Dermis microvascular lymphatic vessel endothelial cell (primary cell): ENCODE data around the gene EMC9. TPM values are rescaled to one million over a fixed set of nuclear protein-coding genes. Genes with fewer than 3 reads are reported as not detected.

Experiments used
- DNase-seq, 2 donors: peaks; one replicate each; pipeline versions ENCODE4 v3.0.0 to v3.0.0-alpha.2; 2010; ENCODE audit warnings: low read depth in 2 of 2
- total RNA-seq: library from RNA; depleted of rRNA; stranded (reverse); fragments of >200 nt; gene quantifications from 2 replicates; pipeline ENCODE4 v1.2.1, GENCODE V29; 2014

Gene EMC9
- total RNA-seq, 1 donor from 2014 or later: 23.1 TPM

DNA sequence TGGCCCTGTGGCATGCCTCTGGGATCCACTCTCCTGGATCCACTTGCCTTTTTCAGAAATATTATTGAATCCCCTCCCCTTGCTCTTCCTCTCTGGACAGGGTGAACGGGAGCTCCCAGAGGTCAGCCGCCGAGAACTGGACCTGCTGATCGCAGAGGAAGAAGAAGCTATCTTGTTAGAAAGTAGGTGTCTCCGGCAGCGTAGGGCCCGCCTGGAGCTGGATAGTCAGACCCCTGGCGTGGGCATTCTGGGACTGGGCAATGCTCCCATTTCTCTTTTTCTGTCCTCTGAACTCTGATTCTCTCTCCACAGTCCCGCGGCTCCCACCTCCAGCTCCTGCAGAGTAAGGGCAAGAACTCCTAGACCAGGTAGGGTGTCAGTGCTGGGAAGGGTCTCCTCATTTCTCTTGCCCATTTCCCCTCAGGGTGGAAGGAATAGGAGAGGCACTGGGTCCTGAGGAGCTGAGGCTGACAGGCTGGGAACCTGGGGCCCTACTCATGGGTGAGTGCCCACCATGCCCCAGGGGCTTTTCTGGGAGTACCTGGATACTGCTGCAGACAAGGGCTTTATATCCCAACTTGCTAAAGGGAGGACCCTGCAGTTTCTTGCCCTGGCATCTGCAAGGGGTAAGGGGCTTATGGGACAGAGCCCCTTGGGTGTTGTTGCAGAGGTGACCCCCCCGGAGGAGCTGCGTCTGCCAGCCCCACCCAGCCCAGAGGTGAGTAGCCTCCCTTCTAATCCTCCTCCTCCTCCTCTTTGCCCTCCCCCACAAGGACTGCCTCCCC, 35.8 kb upstream of the EMC9 start:
- DNase-seq: no peak

GRCh38 chr14:24176599-24176998, 35.2 kb upstream of the EMC9 start:
- DNase-seq: no peak

DNA sequence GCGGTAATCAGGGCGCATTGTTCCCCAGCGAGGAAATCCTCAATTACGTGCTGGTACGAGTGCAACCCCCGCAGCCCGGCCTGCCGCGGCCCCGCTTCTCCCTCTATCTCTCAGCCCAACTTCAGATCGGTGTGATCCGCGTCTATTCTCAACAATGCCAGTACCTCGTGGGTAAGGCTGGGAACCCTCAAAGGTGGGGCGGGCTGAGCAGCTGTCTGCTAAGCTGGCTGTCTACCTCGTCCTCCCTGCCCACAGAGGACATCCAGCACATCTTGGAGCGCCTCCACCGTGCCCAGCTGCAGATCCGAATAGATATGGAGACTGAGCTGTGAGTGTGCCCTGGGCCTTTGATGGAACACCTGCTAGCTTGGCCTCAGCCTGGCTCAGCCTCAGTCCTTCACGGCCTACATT, 31.5 kb upstream of the EMC9 start:
- DNase-seq: no peak

DNA sequence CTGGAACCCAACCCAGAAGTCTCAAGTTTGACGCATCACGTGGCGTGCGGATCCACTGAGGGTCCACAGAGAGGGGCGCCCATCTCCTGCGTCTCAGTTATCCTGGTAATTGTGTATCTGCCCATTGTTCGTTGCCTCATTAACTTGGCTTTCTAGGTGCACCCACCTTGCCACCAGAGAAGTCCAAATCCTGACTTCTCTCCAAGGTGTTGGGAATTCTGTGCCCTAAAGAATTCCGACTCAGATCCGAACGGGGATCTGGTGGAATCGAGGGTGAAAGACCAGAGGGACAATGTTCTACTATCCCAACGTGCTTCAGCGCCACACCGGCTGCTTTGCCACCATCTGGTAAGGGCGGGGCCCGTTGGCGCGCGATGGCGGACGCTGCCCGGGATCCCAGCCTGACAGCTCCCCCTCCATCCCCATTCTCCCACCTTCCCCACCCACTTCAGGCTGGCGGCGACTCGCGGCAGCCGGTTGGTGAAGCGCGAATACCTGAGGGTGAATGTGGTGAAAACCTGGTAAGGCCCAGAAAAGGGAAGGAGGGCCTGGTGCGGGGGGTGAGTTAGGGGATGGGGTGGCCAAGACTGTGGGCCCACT, 31.0 kb upstream of the EMC9 start:
- DNase-seq: no peak

- peak in 1 of 2 donors; percentile 94 for DNase-seq
Measured at GRCh38 chr14:24171422-24172260, 30.2 kb upstream of the EMC9 start, which contains the start of gene REC8. Gene REC8 (plus strand): TSS chr14:24172080. CDS start chr14:24172553, 473 bp downstream.

DNA sequence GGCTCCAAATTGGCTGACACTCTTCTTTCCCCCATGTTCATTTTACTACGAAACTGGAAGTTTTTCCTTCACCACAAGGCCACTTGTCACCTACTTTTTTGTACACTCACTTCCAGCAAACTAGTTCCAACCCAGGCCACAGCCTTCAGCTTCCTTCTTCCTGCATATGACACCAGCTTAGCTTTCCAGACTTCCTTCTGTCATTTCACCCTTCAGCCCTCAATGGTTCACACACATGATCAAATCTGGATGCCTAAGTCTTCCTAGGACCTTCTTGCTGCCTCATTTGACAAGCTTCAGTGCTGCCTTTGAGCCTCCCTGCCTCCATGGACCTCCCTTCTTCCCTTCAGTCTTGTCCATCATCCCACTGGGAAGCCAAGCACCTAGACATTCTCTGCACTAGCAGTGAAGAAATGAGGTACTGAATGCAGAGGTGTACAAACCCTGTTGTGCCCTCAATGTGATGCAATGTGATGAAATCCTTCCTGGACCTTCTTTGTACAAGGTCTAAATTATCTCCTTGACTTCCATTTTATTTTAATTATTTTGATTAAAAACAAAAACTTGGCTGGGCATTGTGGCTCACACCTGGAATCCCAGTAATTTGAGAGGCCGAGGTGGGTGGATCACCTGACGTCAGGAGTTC, 26.2 kb upstream of the EMC9 start:
- no peak for DNase-seq

DNA sequence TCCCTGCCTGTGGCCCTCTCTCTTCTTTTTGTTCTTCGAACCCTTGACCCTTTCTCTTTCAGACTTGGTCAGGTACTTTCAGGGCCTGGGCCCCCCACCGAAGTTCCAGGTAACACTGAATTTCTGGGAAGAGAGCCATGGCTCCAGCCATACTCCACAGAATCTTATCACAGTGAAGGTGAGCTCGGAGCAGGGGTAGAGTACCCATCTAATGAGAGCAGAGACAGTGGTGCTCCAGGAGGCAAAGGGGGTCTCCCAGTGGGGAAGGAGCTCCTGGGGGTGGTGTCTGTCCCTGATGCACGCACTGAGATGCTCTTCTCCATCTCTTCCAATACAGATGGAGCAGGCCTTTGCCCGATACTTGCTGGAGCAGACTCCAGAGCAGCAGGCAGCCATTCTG, 24.4 kb upstream of the EMC9 start:
- no peak for DNase-seq

DNA sequence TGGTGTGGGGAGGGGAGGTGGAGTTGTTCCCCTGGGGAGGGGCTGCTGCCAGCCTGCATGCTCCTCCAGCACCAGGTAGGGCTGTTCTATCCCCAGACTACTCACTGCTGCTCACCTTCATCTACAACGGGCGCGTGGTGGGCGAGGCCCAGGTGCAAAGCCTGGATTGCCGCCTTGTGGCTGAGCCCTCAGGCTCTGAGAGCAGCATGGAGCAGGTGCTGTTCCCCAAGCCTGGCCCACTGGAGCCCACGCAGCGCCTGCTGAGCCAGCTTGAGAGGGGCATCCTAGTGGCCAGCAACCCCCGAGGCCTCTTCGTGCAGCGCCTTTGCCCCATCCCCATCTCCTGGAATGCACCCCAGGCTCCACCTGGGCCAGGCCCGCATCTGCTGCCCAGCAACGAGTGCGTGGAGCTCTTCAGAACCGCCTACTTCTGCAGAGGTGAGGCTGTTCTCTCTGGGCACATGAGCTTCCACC, 23.2 kb upstream of the EMC9 start:
- no peak for DNase-seq

GRCh38 chr14:24162093-24162492, 20.7 kb upstream of the EMC9 start:
- no peak for DNase-seq

DNA sequence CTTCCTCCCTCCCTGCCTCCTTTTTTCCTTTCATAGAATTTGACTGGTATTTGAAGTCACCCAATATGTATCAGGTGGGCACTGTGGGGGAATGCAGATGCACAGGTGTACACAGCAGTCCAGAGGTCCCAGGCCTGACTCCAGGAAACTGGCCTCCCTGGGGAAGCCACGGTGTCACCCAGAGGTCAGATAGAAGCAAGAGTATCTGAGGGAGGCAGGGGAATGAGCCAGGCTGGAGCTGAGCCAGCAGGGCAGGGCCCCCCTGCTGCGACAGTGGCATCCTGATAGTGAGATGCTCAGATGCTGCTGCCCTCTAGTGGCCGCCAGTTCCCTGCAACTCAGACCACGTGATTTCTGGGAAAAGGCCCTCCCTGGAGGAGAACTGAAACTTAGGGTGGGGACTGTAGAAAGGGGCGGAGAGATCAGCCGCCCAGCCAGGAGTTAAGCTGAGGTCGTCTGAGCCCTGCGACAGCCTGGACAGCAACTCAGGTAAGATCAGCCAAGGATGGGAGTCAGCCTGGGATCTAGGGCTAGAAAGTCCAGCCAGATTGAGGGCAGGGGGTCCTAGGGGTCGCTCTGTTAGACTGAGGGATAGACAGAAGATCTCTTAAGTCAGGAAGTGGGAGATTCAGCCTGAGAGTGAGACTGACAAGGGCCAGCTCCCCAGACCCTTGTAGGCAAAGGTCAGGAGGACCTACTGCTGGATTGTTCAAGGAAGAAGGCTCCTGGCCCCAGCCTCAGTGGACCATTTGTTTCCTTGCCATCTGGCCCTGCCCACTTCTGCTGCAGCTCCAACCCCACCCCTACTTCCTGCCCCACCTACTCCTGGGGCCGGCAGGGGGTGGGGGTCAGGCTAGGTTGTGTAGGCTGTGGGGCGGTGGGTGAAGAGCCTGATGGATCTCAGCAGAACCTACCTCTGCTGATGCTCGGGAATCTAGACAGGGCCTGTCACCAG, 19.7 kb upstream of the EMC9 start, which contains the start of gene IRF9:
Gene IRF9, plus strand, starts transcription at position 416 of the 955 bp plus-strand sequence. CDS start 880 bp downstream, outside the sequence.
- peak; percentile 88 to 95 for DNase-seq

- no peak for DNase-seq
Measured at GRCh38 chr14:24160499-24160849, 19.1 kb upstream of the EMC9 start.

- no peak for DNase-seq
Measured at GRCh38 chr14:24159777-24160498, 18.5 kb upstream of the EMC9 start.

DNA sequence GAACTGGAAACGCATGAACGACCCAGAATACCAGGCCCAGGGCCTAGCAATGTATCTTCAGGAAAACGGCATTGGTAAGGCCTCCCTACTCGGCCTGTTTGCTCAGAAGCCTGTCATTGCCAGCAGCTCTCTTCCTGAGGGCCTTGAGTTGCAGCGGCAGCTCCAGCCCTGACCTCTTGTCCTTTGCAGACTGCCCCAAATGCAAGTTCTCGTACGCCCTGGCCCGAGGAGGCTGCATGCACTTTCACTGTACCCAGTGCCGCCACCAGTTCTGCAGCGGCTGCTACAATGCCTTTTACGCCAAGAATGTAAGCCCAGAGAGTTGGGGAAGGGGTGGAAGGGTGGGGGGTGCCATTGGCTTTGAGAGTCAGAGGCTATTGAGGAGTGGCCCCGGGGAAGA, 15.9 kb upstream of the EMC9 start:
- DNase-seq: no peak

DNA sequence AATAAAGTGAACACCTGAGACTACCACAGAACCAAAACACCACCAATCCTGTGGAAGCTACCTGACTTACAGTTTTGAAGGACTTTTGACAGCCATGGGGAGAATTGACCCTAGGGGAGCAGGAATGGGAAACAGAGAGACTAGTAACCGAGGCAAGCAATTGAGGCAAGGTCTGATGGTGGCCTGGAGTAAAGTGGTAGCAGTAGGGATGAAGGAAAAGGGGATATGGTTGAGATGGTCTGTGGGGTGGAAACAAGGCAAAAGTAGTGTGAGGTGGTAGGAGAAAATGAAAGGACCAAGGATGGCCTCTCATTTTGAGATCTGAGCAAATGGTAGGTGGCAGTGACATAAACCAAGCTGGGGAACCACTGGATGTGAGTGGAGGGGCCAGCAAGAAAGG, 15.4 kb upstream of the EMC9 start:
- DNase-seq: no peak

GRCh38 chr14:24155100-24155499, 13.7 kb upstream of the EMC9 start:
- DNase-seq: no peak

DNA sequence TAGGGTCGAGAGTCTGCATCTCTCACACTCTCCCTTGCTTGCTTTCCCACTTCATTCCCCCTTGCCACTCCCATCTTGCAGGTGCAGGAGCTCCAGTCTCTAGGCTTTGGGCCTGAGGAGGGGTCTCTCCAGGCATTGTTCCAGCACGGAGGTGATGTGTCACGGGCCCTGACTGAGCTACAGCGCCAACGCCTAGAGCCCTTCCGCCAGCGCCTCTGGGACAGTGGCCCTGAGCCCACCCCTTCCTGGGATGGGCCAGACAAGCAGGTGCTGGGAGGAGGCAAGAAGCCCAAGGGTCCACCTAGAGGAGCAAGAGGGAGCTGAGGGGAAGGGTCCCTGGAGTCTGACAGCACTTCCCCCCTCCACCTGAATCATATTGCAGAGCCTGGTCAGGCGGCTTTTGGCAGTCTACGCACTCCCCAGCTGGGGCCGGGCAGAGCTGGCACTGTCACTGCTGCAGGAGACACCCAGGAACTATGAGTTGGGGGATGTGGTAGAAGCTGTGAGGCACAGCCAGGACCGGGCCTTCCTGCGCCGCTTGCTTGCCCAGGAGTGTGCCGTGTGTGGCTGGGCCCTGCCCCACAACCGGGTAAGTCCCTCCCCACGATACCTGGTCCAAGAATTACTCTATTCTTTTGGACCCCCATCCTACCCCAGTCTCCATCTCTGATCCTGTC, 10.2 kb upstream of the EMC9 start:
- DNase-seq: no peak

DNA sequence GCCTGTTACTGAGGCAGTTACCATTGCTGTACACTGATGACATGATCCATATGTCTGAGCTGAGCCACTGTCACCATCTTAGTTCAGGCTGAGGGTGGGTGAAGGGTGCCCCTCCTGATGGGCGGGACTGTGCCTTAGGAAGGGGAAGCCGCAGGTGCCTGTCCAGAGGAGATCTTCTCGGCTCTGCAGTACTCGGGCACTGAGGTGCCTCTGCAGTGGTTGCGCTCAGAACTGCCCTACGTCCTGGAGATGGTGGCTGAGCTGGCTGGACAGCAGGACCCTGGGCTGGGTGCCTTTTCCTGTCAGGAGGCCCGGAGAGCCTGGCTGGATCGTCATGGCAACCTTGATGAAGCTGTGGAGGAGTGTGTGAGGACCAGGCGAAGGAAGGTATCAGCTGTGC, 9.6 kb upstream of the EMC9 start:
- no peak for DNase-seq

DNA sequence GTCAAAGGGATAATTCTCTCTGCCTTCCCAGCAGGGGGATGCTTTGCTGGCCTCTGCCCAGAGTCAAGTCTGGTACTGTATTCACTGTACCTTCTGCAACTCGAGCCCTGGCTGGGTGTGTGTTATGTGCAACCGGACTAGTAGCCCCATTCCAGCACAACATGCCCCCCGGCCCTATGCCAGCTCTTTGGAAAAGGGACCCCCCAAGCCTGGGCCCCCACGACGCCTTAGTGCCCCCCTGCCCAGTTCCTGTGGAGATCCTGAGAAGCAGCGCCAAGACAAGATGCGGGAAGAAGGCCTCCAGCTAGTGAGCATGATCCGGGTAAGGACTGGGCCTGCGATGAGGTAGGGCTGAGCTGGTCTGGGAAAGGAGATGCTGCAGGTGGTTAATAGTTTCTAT, 9.2 kb upstream of the EMC9 start:
- no peak for DNase-seq

DNA sequence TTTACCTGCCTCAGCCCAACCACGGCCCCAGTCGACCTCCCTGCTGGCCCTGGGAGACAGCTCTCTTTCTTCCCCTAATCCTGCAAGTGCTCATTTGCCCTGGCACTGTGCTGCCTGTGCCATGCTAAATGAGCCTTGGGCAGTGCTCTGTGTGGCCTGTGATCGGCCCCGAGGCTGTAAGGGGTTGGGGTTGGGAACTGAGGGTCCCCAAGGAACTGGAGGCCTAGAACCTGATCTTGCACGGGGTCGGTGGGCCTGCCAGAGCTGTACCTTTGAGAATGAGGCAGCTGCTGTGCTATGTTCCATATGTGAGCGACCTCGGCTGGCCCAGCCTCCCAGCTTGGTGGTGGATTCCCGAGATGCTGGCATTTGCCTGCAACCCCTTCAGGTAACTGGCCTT, 8.7 kb upstream of the EMC9 start:
- DNase-seq: no peak
